Central memory CD4-positive, alpha-beta T cell (primary cell): ENCODE data around the gene PLCB3.

Experiments used
- DNase-seq: peaks from one replicate; pipeline ENCODE4 v3.0.0; 2022

Gene PLCB3

DNA sequence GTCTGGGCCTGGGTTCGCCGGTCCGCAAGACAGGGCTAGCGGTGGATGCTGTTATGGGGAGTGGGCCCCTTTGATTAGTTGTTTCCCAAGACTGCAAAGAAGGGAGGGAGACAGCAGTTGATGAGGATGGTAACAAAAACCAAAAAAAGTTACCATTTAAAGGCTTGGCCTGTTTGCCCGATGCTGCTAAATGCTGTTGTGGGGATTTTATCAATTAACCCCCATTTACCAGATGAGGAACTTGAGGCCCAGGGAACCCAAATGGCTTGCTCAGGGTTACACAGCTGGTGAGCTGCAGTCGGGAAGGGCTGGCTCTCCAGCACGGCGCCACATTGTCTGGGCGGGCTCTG is 28.7 kb upstream of the PLCB3 start:
- no peak for DNase-seq

DNA sequence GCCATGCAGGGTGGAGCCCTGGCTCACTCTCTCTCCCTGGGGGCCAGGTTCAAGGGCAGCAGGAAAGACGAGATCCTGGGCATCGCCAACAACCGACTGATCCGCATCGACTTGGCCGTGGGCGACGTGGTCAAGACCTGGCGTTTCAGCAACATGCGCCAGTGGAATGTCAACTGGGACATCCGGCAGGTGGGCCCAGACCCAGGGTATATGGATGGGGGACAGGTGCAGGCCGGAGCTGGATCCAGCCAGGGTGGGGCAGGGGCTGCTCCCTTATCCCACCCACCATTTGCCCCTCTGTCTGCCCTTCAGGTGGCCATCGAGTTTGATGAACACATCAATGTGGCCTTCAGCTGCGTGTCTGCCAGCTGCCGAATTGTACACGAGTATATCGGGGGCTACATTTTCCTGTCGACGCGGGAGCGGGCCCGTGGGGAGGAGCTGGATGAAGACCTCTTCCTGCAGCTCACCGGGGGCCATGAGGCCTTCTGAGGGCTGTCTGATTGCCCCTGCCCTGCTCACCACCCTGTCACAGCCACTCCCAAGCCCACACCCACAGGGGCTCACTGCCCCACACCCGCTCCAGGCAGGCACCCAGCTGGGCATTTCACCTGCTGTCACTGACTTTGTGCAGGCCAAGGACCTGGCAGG is 28.2 kb upstream of the PLCB3 start:
- DNase-seq = no peak

DNA sequence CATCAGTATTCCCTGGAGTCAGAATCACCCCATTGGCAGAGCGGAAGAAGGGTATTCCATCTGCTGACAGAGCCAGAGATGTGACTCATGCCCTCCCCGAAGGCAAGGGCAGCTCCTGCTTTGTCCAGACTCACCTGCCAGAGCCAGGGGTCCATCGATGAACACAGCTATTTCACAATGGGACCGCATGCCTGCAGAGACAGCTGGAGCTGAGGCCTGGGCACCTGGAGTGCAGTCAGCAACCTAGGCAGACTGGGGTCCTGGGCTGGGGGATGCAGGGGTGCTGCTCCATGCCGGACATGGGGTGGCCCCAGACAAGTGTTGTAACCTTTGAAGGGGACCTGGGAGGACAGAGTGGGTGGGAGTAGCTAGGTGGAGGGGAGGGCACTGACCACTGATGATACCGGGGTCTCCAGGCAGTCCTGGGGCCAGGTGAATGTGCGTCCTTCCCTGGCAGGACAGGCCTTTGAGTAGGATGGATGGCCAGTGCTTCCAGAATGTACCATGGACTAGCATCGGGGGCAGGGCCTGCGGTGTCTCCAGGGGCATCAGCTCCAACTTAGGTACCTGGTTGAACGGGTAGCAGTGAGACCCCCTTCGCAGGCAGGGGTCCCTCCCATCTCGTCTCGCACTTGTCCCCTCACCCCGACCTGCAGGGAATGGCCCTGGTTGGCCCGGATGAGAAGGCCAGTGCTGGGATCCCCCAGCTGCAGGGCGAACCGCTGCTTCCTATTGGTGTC is 27.0 kb upstream of the PLCB3 start:
- no peak for DNase-seq

DNA sequence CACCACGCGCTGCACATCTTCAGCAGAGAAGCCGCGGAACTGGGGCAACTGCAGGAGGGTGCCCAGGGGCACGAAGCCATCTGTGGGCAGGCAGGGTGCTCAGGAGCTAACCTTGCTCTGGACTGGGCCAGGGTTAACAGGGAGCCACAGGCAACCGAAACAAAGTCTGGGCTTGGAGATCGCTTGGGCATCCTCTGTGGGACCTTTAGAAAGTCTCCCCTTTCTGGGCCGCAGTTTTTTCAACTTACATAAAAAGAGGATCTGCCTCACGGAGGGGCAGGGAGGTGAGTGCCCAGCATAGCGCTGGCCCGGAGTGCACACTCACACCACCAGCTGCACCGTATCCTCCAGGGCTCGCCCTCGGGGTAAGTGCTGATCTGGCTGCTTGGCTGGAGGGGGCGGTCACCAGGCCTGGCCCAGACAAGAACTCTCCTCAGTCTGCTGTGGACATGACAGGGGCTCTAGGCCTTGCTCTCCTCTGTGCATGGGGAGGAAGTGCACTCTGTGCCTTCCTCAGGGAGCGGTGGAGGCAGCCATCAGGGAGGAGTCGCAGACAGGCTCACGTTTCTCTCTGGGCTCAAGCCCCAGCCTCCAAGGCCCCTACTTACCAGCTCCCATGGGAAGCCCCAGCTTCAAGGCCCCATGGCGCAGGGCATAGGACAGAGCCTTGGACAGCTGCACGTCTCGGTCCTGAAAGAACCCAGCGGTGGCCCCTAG is 26.3 kb upstream of the PLCB3 start:
- no peak for DNase-seq

DNA sequence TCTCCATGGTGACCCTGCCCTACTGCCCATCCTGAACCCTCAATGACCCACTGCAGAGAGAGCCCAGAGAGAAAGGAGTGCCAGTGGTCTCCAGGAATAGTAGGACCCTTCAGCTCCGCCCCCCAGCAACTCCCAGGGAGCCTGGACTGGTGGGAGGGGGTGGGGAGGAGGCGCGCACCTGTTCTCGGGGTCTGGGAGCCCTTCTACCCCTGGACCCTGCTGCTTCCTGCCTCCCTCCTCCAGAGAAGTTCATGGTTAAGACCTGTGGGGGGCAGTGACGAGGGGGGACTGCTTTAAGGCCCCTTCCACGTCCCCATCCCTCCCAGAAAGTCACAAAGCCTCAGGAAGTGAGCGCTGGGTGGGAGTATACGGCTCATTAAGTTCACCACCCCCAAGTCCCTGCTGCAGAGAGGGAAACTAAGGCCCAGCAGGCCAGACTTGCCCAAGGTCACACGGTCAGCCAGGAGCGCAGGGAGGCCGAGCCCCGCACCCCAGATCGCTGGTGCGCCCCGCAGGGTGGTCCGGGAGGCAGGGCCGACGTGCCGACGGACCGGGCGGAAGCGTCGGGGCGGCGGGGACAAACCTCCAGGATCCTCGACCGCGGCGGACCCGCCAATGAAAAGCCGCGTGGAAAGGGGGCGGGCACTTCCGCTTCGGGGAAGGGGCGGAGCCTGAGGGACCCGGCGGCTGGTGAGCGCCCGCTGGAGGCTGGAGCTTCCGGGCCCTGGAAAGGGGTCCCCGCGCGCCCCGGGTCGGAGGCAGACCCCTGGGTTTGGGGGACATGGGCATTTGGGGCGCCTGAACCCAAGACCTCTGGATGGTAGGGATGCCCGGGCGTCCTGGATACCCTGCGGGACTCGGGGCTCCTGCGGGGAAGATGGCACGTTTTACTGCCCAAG is 25.5 kb upstream of the PLCB3 start, which contains the start of the genes NUDT22 and TRPT1:
Gene NUDT22 (plus strand): TSS at position 667 of the 899 bp plus-strand sequence. CDS start 379 bp downstream, outside the sequence.
Gene TRPT1 (minus strand): TSS at position 579 of the 899 bp plus-strand sequence. CDS start 326 bp downstream, at position 253.
- DNase-seq = peak; percentile 87

DNA sequence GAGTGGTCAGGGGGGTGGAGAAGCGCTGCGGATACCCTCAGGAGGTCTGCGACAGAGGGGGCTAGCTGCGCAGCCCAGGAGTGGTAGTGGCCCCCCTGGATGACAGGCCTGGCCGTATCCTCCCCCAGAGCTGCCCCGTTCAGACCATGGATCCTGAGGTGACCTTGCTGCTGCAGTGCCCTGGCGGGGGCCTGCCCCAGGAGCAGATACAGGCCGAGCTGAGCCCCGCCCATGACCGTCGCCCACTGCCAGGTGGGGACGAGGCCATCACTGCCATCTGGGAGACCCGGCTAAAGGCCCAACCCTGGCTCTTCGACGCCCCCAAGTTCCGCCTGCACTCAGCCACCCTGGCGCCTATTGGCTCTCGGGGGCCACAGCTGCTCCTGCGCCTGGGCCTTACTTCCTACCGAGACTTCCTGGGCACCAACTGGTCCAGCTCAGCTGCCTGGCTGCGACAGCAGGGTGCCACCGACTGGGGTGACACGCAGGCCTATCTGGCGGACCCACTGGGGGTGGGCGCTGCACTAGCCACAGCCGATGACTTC is 24.8 kb upstream of the PLCB3 start:
- peak; percentile 54 for DNase-seq

DNA sequence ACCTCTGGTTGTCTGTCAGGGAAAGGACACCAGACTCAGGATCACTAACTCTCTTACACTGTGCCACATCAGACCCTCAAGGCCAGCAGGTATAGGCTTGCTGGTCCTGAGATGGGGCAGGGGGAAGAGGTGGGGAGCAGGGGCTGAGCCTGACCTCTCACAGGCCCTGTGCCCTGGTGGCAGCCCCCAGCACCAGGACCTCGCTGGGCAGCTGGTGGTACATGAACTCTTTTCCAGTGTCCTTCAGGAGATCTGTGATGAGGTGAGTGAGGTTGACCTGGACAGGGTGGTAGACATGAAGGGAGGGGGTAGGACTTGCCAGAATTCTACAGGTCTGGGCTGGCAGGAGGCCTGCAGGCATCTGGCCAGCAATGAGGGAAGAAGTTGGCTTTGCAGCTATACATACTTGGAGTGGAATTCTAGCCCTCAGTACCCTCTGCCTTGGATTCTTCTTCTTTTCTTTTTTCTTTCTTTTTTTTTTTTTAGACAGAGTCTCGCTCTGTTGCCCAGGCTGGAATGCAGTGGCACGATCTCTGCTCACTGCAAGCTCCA is 23.8 kb upstream of the PLCB3 start:
- no peak for DNase-seq

DNA sequence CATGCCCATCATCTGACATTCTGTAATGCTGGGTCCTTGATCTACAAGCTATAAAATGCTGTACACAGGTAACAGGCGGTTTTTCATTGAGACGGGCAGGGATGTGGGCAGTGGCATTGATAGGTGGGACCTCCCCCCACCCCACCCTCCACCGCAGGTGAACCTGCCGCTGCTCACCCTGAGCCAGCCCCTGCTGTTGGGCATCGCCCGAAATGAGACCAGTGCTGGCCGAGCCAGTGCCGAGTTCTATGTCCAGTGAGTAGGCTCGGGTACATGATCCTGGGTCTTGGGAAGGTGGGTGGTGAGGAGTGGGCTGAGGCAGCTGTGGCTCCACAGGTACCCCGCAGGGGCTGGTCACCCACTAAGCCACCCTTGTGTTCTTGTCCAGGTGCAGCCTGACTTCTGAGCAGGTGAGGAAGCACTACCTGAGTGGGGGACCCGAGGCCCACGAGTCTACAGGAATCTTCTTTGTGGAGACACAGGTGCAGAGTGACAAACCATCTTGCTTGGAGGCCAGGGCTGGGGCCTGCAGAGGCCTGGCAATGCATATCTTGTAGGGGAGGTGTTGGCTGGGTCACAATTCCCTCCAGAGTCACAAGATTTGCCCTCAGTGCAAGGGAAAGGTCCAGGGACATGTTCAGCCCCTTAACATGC is 22.1 kb upstream of the PLCB3 start:
- no peak for DNase-seq

DNA sequence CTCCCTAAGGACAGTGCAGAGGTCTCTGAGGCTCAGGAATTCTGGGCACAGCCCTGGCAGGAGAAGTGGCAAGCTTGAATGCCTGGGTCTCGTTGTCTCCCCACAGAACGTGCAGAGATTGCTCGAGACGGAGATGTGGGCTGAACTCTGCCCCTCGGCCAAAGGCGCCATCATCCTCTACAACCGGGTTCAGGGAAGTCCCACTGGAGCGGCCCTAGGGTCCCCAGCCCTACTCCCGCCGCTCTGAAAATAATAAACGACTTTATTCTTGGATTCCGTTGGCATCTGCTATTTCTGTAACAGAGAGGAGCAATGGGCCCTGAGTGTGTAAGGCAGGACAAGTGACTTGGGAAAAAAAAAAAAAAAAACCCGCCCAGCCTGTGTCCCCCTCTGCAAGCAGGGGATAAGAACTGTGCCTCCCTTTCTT is 21.6 kb upstream of the PLCB3 start:
- DNase-seq = no peak

DNA sequence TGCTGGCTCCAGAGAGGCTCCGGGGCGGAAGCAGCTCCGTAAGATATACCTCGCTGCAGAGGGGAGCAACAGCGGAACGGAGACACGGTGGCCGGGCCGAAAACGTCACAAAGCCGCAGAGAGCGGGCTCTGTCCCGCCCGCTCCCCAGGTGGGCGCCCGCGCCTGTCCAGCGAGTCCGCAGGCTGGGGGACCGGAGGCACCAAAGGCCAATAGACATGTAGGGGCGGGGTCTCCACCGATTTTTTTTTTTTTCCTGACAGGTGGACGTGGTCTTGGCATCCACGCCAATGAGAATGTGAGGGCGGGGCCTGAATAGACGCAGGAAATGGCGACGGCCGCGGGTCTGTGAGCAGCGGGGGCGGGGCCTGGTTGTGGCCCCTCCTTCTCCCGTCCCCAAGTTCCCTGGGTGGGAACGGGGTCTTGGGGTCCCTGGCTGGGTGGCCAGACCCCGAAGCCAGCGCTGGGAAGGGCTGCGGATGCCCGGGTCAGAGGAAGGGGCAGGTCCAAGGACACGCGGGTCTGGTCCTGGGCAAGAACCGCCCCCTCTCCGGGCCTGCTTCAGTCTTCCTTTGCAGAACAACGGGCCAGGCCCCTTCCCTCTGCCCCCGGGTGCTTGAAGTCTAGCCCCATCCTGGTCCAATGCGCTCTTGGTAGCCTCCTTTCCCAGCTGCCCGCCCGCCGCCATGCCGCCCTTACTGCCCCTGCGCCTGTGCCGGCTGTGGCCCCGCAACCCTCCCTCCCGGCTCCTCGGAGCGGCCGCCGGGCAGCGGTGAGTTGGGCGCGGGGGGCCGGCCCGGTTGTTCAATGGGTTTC is 21.0 kb upstream of the PLCB3 start, which contains the start of gene DNAJC4:
Gene DNAJC4 (plus strand): TSS at position 378 of the 814 bp plus-strand sequence. CDS start 307 bp downstream, at position 685.
- DNase-seq = peak; percentile 85

DNA sequence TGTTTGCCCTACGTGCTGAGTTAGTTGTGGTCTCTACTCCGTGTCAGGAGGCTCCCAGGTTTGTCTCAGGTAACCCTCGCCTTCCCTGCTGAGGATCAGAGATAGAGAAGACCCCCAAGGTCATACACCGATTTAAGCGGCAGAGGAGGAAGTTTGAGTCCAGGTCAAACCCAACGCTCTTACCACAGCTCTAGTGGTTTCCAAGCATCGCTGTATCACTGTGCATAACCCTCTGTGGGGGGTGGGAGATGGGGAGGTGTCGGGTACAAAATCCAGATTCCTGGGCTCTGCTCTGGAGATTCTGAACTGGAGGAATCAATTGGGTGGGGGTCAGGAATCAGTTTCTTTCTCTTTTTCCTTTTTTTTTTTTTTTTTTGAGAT is 20.4 kb upstream of the PLCB3 start:
- DNase-seq = no peak

DNA sequence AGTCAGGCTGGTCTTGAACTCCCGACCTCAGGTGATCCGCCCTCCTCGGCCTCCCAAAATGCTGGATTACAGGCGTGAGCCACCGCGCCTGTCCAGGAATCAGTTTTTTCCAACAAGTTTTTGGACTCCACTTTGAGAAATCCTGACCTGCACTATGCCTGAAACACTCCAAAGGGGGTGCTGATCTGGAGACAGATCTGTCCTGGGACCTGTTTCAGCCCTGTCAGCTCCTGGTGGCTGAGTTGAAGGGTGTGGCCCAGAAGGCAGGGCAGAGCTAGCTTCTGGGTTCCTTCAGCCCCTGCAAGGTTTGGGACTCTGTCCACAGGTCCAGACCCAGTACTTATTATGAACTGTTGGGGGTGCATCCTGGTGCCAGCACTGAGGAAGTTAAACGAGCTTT is 19.8 kb upstream of the PLCB3 start:
- DNase-seq = no peak

DNA sequence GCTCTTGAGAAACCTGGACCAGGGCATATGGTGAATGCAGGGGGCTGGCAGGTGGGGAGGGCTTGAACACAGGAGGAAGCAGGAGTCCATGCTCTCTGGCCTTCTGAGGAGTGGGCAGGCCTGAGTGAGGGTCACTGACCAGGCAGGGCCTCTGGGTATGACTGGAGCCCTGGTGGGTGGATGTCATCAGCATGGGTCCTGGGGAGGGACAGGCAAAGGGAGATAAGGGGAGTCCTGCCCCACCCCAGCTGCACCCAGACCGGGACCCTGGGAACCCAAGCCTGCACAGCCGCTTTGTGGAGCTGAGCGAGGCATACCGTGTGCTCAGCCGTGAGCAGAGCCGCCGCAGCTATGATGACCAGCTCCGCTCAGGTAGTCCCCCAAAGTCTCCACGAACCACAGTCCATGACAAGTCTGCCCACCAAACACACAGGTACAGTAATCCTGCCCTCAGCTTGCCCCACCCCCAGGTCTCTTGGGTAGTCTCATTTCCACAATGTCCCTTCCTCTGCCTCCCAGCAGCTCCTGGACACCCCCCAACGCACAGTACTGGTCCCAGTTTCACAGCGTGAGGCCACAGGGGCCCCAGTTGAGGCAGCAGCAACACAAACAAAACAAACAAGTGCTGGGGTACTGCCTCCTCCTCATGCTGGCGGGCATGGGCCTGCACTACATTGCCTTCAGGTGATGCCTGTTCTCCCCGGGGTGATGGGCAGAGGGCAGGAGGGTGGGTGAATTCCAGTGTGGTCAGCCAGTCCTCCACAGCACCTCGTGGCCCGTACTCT is 19.0 kb upstream of the PLCB3 start:
- no peak for DNase-seq

DNA sequence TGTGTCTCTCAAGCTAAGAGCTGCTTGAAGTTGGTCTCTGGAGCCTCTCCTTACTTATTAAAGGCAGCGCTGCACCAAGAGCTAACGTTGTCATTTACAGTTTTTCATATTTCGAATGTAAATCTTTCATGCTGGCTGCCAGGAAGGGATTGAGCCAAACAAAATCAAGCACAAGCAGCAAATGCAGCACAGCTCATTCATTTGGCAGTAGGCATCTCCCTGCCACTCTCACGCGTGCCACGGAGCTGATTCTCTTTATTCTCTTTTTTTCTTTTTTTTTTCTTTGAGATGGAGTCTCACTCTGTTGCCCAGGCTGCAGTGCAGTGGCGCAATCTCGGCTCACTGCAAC is 18.4 kb upstream of the PLCB3 start:
- DNase-seq = no peak

DNA sequence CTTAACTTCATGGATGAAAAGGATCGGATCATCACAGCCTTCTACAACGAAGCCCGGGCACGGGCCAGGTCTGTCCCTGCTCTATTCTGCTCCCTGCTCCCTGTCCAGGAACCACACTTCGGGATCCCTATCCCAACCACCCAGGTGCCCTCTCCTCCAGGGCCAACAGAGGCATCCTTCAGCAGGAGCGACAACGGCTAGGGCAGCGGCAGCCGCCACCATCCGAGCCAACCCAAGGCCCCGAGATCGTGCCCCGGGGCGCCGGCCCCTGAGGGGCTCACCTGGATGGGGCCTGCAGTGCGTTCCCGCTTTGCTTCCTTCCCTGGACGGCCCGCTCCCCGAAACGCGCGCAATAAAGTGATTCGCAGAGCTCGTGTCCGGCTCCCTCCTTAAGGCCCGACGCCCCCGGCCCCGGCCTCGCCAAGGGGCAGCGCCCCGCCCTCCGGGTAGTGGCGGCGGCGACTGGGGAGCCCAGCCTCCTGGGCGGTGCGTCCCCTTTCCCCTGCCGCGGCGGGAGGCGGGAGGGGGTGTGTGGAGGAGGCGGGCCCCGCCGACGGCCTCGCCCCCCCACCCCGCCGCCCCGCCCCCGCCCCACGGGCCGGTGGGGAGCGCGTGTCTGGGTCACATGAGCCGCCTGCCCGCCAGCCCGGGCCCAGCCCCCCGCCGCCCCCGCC is 17.3 kb upstream of the PLCB3 start, which contains the start of gene VEGFB:
Gene VEGFB (plus strand): TSS at position 672 of the 674 bp plus-strand sequence. CDS start 250 bp downstream, outside the sequence.
- DNase-seq = peak; percentile 67

DNA sequence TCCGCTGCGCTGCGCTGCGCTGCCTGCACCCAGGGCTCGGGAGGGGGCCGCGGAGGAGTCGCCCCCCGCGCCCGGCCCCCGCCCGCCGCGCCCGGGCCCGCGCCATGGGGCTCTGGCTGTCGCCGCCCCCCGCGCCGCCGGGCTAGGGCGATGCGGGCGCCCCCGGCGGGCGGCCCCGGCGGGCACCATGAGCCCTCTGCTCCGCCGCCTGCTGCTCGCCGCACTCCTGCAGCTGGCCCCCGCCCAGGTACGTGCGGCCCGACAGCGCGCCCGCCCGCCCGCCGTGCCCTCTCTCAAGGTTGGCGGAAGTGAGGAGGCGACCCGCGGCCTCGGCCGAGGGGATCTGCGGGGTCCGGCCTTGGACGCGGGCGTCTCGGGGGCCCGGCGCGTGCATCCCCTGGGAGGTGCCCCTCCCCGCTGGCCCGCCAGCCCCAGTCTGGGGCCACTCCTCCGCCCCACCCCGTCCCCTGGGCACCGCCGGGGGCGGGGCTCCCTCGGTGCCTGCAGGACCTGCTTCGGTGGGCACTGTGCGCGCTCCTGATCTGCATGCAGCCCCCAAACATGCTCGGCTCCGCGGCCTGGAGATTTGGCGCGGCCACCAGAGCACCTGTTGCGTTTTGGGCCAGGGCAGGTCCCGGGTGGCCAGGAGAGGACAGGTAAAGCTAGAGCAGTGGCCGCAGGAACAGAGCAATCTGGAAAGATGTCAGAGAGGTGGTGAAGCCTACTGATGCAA is 16.5 kb upstream of the PLCB3 start:
- peak; percentile 56 for DNase-seq

DNA sequence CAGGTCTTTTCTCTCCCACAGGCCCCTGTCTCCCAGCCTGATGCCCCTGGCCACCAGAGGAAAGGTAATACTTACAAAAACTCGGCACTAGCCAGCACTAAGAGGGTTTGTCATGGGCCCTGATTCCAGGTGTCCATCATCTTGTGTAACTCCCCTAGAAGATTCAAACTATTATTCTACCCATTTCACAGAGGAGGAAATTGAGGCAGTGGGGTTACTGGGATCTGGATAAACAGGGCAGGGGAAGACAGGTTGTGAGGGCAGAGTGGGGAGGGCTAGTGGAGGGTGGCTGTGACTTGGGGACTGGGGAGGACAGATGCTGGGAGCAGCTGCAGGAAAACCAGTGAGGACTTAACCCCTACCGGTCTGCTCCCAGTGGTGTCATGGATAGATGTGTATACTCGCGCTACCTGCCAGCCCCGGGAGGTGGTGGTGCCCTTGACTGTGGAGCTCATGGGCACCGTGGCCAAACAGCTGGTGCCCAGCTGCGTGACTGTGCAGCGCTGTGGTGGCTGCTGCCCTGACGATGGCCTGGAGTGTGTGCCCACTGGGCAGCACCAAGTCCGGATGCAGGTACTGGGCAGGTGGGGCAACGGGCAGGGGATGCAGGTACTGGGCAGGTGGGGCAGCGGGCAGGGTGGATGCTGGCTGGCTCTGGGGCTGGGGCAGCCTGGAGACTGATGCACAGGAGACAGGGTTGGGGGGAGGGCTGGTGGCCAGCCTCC is 15.7 kb upstream of the PLCB3 start:
- DNase-seq = no peak
